HCT116 (cell line): ENCODE measurements around the gene TMEM202.
"Not testable (repeated sequence)": the region's sequence is repeated elsewhere in the genome, so short reads cannot be mapped to it uniquely, and the experiment has no call there.

Source experiments
- CEBPB ChIP-seq: IDR thresholded peaks from 2 replicates; pipeline ENCODE4 v1.6.1; 2012; ENCODE audit warnings: low read depth
- EZH2 ChIP-seq: fragments of 200-600 bp; sonication (generic); IDR thresholded peaks from 2 replicates; pipeline ENCODE4 v1.6.1; 2017; ENCODE audit warnings: antibody characterized with exemption, mixed run types
- EZH2phosphoT487 ChIP-seq: fragments of 200-600 bp; IDR thresholded peaks from 2 replicates; pipeline ENCODE4 v1.6.1; 2018; ENCODE audit warnings: antibody characterized with exemption, borderline replicate concordance
- POLR2A ChIP-seq: IDR thresholded peaks from 2 replicates; pipeline ENCODE4 v1.7.0; 2011; ENCODE audit warnings: borderline replicate concordance; ENCODE audit not compliant: insufficient read depth, insufficient read length; ENCODE audit errors: extremely low read depth
- POLR2AphosphoS5 ChIP-seq: IDR thresholded peaks from 2 replicates; pipeline ENCODE4 v1.6.1; 2011; ENCODE audit warnings: mild to moderate bottlenecking, low read depth, low read length, moderate library complexity
- RAD21 ChIP-seq: IDR thresholded peaks from 2 replicates; pipeline ENCODE4 v1.6.1; 2012; ENCODE audit warnings: low read depth, mild to moderate bottlenecking
- SIN3A ChIP-seq: IDR thresholded peaks from 2 replicates; pipeline ENCODE4 v1.6.1; 2012; ENCODE audit warnings: low read depth
- SP1 ChIP-seq: IDR thresholded peaks from 2 replicates; pipeline ENCODE4 v1.6.1; 2012; ENCODE audit warnings: low read depth
- TCF7L2 ChIP-seq: IDR thresholded peaks from 2 replicates; pipeline ENCODE4 v1.7.0; 2011; ENCODE audit warnings: borderline replicate concordance, inconsistent platforms; ENCODE audit not compliant: insufficient read depth, insufficient read length; ENCODE audit errors: extremely low read depth
- YY1 ChIP-seq: IDR thresholded peaks from 2 replicates; pipeline ENCODE4 v1.6.1; 2011; ENCODE audit warnings: low read length, low read depth, moderate library complexity, mild to moderate bottlenecking; ENCODE audit not compliant: insufficient replicate concordance; ENCODE audit errors: extremely low read depth
- TF ChIP-seq, protein P1 (sequence below), 3 experiments: fragments of 200-600 bp in 1 of 3; sonication (generic) in 1 of 3; IDR thresholded peaks in 2 of 3; conservative IDR thresholded peaks in 1 of 3; 2 replicates each; pipeline ENCODE4 v1.5.1; 2012 to 2017; ENCODE audit warnings: low read depth in 2 of 3, low read length in 2 of 3, antibody characterized with exemption in 1 of 3, borderline replicate concordance in 1 of 3, control low read depth in 1 of 3, mild to moderate bottlenecking in 1 of 3, mixed read lengths in 1 of 3, mixed run types in 1 of 3, moderate library complexity in 1 of 3; ENCODE audit not compliant: insufficient read depth in 1 of 3
- TF ChIP-seq, protein P2 (sequence below): IDR thresholded peaks from 2 replicates; pipeline ENCODE4 v1.6.1; 2012
- TF ChIP-seq, protein P3 (sequence below): IDR thresholded peaks from 2 replicates; pipeline ENCODE4 v1.6.1; 2011; ENCODE audit warnings: mild to moderate bottlenecking, low read length, moderate library complexity; ENCODE audit not compliant: insufficient replicate concordance; ENCODE audit errors: extremely low read depth

DNA sequence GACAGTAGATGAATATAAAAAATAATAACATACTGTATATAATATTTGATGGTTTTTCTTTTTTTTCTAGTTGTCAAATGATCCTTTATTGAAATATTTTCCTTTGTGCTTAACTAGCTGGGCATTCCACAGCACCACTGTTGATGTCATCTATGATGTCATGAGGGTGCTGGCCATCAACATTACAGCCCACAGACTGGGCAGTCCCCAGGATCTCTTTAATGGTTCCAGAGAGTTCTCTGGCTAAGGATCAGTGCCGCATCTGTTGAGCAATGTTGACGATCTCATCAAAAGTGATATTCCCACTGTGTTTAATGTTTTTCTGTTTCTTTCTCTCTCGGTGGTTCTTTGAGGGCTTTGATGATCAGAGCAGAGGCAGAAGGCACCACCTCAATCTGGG lies 19.0 kb upstream of the TMEM202 start:
- TF ChIP-seq, protein P1, sequence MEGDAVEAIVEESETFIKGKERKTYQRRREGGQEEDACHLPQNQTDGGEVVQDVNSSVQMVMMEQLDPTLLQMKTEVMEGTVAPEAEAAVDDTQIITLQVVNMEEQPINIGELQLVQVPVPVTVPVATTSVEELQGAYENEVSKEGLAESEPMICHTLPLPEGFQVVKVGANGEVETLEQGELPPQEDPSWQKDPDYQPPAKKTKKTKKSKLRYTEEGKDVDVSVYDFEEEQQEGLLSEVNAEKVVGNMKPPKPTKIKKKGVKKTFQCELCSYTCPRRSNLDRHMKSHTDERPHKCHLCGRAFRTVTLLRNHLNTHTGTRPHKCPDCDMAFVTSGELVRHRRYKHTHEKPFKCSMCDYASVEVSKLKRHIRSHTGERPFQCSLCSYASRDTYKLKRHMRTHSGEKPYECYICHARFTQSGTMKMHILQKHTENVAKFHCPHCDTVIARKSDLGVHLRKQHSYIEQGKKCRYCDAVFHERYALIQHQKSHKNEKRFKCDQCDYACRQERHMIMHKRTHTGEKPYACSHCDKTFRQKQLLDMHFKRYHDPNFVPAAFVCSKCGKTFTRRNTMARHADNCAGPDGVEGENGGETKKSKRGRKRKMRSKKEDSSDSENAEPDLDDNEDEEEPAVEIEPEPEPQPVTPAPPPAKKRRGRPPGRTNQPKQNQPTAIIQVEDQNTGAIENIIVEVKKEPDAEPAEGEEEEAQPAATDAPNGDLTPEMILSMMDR (IDR thresholded peaks at IDR 0.05 in 2 of 3, conservative IDR thresholded peaks at IDR 0.05 in 1 of 3; ENCODE audit: borderline replicate concordance in 1 of 3, insufficient read depth in 1 of 3, low read depth in 2 of 3, low read length in 2 of 3), result not testable (repeated sequence)
- not testable (repeated sequence) for TF ChIP-seq POLR2A, CEBPB, EZH2phosphoT487, POLR2AphosphoS5, SIN3A, RAD21, YY1, TCF7L2, EZH2, SP1
- TF ChIP-seq, protein P2, sequence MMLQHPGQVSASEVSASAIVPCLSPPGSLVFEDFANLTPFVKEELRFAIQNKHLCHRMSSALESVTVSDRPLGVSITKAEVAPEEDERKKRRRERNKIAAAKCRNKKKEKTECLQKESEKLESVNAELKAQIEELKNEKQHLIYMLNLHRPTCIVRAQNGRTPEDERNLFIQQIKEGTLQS, result not testable (repeated sequence)
- TF ChIP-seq, protein P3, sequence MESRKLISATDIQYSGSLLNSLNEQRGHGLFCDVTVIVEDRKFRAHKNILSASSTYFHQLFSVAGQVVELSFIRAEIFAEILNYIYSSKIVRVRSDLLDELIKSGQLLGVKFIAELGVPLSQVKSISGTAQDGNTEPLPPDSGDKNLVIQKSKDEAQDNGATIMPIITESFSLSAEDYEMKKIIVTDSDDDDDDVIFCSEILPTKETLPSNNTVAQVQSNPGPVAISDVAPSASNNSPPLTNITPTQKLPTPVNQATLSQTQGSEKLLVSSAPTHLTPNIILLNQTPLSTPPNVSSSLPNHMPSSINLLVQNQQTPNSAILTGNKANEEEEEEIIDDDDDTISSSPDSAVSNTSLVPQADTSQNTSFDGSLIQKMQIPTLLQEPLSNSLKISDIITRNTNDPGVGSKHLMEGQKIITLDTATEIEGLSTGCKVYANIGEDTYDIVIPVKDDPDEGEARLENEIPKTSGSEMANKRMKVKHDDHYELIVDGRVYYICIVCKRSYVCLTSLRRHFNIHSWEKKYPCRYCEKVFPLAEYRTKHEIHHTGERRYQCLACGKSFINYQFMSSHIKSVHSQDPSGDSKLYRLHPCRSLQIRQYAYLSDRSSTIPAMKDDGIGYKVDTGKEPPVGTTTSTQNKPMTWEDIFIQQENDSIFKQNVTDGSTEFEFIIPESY, result not testable (repeated sequence)
